Glomerular visceral epithelial cell (primary cell): ENCODE measurements around the gene IL2RA.
"Not testable (repeated sequence)": the region's sequence is repeated elsewhere in the genome, so short reads cannot be mapped to it uniquely, and the experiment has no call there.

ENCODE experiments used
- DNase-seq: peaks from one replicate; pipeline ENCODE4 v3.0.0-alpha.2; 2016; ENCODE audit errors: extremely low spot score

Gene IL2RA

GRCh38 chr10:6082496-6083395, 20.6 kb upstream of the IL2RA start:
- DNase-seq = no peak

GRCh38 chr10:6080417-6080973, 18.3 kb upstream of the IL2RA start:
- no peak for DNase-seq

- DNase-seq = no peak
Measured at GRCh38 chr10:6079044-6079443, 16.9 kb upstream of the IL2RA start.

GRCh38 chr10:6077071-6077675, 15.0 kb upstream of the IL2RA start:
- DNase-seq = no peak

- DNase-seq = no peak
Measured at GRCh38 chr10:6074489-6075301, 12.5 kb upstream of the IL2RA start.

GRCh38 chr10:6072215-6072934, 10.2 kb upstream of the IL2RA start:
- no peak for DNase-seq

- DNase-seq = no peak
Measured at GRCh38 chr10:6071181-6072175, 9.3 kb upstream of the IL2RA start.

- DNase-seq = no peak
Measured at GRCh38 chr10:6070660-6071059, 8.5 kb upstream of the IL2RA start.

GRCh38 chr10:6069081-6069931, 7.1 kb upstream of the IL2RA start:
- no peak for DNase-seq

- DNase-seq = no peak
Measured at GRCh38 chr10:6068422-6068821, 6.3 kb upstream of the IL2RA start.

- DNase-seq = no peak
Measured at GRCh38 chr10:6068006-6068405, 5.8 kb upstream of the IL2RA start.

GRCh38 chr10:6067457-6067856, 5.3 kb upstream of the IL2RA start:
- DNase-seq = no peak

- DNase-seq = no peak
Measured at GRCh38 chr10:6065835-6066234, 3.7 kb upstream of the IL2RA start.

GRCh38 chr10:6065406-6065805, 3.2 kb upstream of the IL2RA start:
- no peak for DNase-seq

GRCh38 chr10:6064726-6065125, 2.6 kb upstream of the IL2RA start:
- not testable (repeated sequence) for DNase-seq

GRCh38 chr10:6064119-6064518, 2.0 kb upstream of the IL2RA start:
- no peak for DNase-seq

- no peak for DNase-seq
Measured at GRCh38 chr10:6061056-6061455, 1.1 kb downstream of the IL2RA start.

GRCh38 chr10:6059506-6059905, 2.7 kb downstream of the IL2RA start:
- no peak for DNase-seq
